Stimulated activated CD4-positive, alpha-beta T cell treated with anti-CD3 and anti-CD28 coated beads, Interleukin-2, amount 100 ng/mL, for 48 hours (primary cell): Measurements from ENCODE around the gene KCNAB3.

Experiments
- DNase-seq, 2 donors: peaks; one replicate each; pipeline ENCODE4 v3.0.0-alpha.2; 2020

KCNAB3 gene

GRCh38 chr17:7873051-7873450, 56.6 kb downstream of the KCNAB3 start:
- DNase-seq = no peak
